ENCODE data around the gene ZC3H12C. TPM values are rescaled to one million over a fixed set of nuclear protein-coding genes. Genes with fewer than 3 reads are reported as not detected.
A peak's percentile ranks its signal among the peaks of the same experiment; 100 is the strongest.
"Not testable (repeated sequence)": the region's sequence is repeated elsewhere in the genome, so short reads cannot be mapped to it uniquely, and the experiment has no call there.

The ZC3H12C gene
- total RNA-seq: 18.0 TPM
- long read RNA-seq, partial matches to known transcripts: 0 of 3 reads
- long read RNA-seq, other reads (novel, unspliced or antisense): 3 of 3 reads

DNA sequence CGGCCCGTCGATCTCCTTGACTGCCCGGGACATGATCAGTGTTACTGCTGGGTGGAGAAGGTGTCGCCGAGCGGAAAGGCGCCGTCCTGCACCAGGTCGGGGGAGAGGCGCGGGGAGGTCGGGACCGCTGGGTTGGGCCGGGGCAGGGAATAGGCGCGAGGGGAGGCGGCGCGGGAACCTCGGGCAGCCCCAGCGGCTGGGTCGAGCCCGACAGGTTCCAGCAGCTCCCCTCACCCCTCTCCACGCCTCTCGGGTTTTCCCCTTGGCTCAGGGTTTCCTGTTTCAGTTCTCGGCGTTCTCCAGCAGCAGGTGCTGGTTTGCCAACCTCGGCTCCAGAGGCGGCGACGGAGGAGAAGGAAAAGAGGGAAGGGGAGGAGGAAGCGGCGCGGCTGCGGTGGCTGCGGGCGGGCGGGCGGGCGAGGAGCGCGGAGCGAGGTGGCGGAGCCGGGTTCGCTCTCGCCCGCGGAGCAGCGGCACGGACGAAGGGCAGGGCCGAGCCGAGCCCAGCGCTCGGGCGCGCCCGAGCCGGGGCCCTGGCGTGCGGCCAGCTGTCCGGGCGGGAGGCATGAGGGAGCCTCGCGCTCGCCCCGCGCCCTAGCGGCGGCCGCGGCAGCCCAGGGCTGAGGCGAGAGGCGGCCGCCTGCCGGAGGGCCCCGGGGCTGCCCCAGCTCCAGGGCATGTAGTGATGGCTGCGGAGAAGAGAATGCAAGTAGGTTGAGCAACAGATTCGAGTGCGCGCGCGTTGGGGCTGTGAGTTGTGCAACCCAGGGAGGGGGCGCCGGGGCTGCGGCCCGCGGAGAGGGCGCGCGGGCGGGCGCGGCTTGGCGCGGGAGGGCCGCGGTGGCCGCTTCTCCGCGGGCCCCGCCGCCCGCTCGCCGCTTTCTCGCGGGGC, at the start of gene ZC3H12C:
Gene ZC3H12C (plus strand): TSS at position 878 of the 892 bp plus-strand sequence. CDS start 20 bp downstream, outside the sequence.
- peak; percentile 90 for ATAC-seq
- intact Hi-C loops (cut with DNase I): loop anchor here (2.0 to 10.0 kb wide), 2 partner anchors 146 to 272 kb away; no protein-coding TSS in a partner anchor

DNA sequence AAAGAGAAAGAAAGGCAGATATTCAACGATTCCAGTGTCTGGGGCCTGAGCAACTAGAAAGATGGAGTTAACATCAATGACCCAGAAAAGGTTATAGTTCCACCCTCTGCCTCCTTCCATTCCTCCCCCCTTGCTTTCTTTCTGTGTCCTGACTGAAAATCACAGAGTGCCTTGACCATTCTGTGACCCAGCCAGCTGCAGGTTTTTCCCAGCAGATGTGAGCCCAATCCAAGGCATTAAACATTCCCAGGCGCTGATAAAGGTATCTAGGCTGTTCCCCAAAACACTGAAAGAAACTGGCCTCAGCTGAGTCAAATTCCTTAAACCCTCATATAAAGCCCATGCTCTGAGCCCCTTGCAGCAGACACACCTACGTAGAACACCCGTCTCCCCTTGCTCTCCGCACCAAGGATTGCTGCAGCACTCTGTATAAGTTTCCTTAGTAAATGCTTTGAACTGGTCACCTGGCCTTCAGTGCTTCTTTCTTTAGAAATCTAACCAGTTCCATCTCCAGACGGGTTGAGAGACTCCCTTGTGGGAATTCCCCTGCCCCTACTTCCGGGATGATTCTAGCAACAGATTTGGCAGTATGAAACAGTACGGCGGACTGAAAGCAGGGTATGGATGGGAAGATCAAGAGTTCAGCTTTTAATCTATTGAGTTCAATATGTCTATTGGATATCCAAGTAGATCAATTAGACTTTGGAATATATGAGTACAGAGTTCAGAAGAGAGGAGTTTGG, 48.8 kb upstream of the ZC3H12C start:
- DNase-seq (ENCODE audit: missing footprints): no peak
- no peak for ATAC-seq

More for the DNA sequence above, at the start of gene ZC3H12C:
- peak; percentile 88 for DNase-seq (ENCODE audit: missing footprints)

DNA sequence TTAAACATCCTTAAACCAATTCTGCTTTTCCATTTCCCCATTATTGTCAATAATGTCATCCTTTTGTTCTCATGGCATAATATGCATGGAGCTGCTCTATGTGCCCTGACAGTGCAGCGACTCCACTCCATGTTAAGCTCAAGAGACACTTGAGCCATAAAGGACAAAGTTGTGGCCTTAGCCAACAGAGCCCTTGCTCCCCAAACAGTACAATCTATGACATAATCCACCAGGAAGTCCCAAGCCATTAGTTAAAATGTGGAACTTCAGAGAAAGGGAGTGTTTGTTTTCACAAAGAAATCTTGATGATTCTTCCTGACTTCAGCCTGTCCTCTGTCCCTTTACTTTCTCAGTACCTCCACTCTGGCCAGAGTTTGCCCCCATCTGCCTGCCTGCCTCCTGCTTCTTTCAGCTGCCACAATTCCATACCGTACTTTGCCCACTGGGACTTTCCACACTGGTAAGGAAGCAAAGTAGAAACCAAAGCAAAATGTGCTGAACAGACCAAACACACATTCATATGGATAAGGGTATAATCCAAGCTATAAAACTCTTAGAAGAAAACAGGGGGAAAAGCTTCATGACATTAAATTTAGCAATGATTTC, 46.3 kb upstream of the ZC3H12C start:
- no peak for ATAC-seq
- no peak for DNase-seq (ENCODE audit: missing footprints)
- intact Hi-C loops (cut with DNase I): no loop called here

More for the DNA sequence above, 48.8 kb upstream of the ZC3H12C start:
- intact Hi-C loops (cut with DNase I): no loop called here

DNA sequence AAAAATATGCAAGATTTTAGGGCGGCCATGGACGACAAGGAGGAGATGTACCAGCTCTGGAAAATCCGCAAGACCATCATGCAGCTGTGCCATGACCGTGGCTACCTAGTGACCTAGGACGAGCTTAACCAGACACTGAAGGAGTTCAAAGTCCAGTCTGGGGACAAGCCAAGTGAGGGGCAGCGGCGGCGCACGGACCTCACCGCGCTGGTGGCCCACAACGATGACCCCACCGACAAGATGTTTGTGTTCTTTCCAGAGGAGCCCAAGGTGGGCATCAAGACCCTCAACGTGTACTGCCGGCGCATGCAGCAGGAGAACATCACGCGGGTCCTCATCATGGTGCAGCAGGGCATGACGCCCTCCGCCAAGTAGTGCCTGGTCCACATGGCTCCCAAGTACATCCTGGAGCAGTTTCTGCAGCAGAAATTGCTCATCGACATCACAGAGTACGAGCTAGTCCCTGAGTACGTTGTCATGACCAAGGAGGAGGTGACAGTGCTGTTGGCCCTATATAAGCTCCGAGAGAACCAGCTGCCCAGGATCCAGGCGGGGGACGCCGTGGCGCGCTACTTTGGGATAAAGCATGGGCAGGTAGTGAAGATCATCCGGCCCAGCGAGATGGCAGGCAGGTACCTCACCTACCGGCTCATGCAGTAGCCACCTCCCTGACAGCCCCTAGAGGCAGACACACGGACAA, 43.5 kb upstream of the ZC3H12C start:
- intact Hi-C loops (cut with DNase I): no loop called here
- ATAC-seq (no peak), DNase-seq (ENCODE audit: missing footprints) (peak; percentile 59)

DNA sequence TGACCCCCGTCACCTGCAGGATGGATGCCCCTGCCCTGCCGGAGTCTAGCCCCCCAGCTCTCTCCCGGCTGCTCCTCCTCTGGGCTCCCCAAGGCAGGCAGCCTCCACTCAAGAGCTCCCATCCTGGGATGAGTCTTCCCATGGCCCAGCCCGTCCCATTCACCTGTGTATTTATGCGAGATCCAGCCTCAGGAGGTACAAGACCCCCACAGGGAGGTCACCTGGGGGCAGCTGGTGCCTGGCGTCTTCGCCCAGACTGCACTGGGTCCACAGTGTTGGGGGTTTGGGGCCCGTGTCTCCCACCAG, 43.0 kb upstream of the ZC3H12C start:
- intact Hi-C loops (cut with DNase I): no loop called here
- ATAC-seq: no peak
- no peak for DNase-seq (ENCODE audit: missing footprints)

DNA sequence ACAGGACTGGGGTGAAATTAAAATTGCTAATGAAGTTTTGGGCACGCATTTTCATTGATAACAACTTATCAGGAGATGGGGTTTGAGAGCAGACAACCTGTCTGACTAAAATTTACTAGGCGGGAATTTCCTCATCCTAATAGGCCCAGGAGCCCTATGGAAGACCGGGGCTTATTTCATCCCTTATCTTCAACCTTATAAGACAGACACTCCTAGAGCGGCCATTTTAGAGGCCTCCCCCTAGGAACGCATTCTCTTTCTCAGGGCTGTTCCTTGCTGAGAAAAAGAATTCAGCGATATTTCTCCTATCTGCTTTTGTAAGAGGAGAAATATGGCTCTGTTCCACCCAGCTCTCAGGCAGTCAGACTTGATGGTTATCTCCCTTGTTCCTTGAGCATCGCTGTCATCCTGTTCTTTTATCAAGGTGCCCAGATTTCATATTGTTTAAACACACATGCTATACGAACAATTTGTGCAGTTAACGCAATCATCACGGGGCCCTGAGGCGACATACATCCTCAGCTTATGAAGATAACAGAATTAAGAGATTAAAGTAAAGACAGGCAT, 39.3 kb upstream of the ZC3H12C start:
- ATAC-seq (no peak), DNase-seq (ENCODE audit: missing footprints) (no peak)
- intact Hi-C loops (cut with DNase I): no loop called here

DNA sequence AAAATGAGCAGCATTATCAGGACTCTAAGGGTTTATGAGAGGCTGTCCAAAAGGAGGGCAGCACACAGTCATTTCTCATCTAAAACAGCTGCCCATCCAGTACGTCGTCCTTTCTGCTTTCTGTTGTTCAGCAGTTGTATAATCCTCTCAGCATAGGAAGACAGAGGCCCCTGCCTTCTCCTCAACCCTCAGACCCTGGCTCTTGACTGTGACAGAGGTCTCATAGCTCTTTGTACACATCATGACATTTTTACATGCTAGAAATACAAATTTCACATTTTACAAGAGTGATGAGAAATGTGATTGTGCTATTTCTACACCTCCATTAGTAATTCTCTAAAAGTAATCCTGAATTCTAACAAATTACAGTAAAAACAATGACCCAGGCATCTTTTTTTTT, 36.2 kb upstream of the ZC3H12C start:
- ATAC-seq (no peak), DNase-seq (ENCODE audit: missing footprints) (no peak)
- intact Hi-C loops (cut with DNase I): loop anchor here (2.0 kb wide), 1 partner anchor 68 kb away; no protein-coding TSS in a partner anchor

DNA sequence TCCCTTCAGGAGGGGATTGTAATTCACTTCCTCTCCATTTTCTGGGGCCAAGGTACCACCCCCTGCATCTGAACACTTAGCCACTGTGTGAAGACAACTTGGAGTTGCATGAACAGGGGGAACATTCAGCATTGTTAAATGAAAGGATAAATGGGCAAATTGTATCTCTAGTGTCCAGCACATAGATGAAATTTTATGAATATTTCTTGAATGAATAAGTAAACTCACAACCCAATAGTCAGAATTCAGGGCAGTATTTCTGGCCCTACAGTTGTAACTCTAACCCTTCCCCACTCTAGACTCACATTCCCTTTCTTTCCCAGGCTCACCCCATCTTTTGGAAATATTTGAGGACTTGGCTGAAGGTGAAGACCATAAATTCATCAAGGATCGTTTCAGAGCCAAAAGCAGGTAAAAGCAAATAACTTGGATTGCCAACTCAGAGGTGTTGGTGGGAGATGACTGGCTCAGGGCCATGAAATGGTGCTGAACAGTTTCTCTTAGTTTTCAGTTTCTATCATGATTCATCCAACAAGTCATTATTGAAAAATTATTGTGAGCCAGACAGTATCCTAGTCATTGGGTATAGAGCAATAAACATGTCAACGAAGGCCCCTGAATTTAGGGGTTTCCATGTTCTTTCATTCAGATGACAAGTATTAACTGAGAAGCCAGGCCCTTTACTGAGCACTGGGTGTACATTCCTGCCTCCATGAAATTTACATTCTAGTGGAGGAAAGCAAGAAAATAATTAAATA, 33.3 kb upstream of the ZC3H12C start:
- intact Hi-C loops (cut with DNase I): no loop called here
- DNase-seq (ENCODE audit: missing footprints) (no peak), ATAC-seq (no peak)

DNA sequence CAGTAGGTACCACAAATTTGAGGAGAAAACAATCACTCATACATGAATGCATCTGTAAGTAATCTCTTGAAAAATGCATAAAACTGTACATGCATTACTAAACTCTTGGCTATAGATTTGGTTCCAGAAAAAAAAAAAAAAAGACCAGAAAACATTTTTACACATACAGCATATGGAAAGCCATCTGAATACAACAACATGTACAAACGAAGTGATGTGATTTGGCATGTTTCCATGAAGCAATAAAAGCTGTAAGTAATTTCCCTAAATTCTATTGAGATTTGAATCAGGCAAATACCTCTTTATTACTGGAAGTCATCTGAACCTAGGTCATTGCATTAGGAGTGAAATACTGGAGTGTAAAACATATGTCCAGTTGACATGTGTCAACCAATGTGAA, 31.9 kb upstream of the ZC3H12C start:
- no peak for DNase-seq (ENCODE audit: missing footprints)
- no peak for ATAC-seq
- intact Hi-C loops (cut with DNase I): no loop called here

DNA sequence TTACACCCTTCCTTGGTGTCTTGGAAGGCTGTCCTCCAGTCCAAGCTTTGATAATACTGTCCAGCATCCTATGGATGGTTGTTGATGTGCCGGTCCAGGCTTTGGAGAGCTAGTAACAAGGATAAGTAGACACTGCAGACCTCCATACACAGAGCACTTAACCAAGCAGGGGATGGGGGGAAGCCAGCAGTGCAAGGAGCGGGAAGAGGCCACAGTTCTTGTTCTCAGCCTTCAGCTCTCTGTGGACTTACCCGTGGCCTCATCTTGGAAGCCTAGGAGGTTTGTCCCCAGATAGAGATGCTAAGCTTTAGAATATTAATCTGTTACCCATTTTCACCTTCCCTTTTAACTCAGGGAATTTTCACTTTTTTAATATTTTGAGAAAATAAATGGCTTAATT, 30.9 kb upstream of the ZC3H12C start:
- intact Hi-C loops (cut with DNase I): no loop called here
- DNase-seq (ENCODE audit: missing footprints) (no peak), ATAC-seq (no peak)

DNA sequence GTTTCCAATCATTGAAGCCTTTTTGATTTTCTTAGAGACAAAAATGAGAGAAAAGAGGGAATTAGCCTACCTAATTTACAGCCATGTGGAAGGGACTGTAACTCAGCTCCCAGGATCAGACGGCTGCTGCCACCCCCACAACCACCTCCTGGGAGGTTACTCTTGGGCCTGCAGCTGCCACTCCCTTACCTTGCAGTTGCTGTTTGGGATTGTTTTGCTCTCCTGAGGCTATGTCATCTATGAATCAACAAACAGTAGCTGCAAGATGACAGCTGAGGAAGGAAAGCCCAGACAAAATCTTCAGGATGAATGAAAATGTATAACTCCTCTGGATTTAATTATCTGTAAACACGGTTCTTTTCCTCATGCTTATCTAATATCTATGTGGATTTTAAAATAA, 28.0 kb upstream of the ZC3H12C start:
- intact Hi-C loops (cut with DNase I): no loop called here
- ATAC-seq (no peak), DNase-seq (ENCODE audit: missing footprints) (no peak)

DNA sequence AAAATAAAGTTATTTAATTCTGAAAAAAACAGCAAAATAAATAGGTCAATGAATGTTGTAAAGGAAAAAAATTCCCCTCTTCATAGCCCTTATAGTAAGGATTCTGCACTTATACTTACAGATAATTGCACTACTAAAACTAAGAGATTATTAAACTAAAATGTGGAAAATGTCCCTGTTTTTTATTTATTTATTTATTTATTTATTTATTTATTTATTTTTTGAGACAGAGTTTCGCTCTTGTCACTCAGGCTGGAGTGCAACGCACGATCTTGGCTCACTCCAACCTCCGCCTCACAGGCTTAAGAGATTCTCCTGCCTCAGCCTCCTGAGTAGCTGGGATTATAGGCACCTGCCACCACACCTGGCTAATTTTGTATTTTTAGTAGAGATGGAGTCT, 25.2 kb upstream of the ZC3H12C start:
- ATAC-seq; DNase-seq (ENCODE audit: missing footprints); intact Hi-C loops (cut with DNase I): not testable (repeated sequence)

DNA sequence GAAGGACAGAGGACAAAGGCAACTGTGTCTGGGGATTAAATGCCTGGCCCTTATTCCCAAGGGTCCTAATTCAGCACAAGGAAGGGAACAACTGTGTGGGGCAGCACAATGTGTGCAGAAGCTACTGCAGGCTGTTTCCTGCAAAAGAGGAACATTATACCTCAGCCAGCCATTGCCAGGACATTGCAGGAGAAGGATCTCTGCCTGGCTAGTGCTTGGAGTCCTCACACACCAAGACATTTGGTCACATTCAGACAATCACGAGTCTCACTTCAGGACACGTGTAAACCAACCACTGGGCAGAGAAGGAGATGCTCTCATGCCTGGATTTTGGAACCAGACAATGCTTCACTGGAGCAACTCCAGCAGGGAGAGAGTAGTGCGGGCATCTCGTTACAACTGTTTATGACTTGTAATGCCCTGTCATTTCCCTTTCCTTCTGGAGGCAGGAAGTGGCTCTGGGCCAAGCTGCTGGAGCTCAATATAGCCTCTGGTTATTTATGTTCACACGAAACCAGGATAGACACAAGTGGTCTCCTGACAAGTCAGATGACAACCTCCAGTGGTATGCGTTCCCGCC, 23.9 kb upstream of the ZC3H12C start:
- DNase-seq (ENCODE audit: missing footprints): peak; percentile 85
- intact Hi-C loops (cut with DNase I): no loop called here

DNA sequence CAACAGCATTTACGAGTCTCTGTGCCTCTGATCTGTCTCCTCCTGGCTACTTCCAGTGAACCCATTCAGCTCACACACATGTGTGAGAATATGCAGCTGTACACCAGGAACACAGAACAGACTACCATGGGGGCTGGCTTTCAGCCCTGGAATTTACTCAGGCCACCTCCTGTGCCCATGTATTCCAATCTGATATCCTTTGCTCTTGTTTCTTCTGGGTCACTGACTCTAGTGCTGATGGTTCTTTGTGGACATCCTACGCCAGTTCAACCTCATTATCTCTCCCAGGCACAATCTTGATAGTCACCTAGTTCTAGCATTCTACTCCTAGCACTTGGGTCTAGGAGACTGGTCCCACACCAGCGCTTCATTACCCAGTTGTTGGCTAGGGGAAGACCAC, 23.0 kb upstream of the ZC3H12C start:
- intact Hi-C loops (cut with DNase I): no loop called here
- no peak for DNase-seq (ENCODE audit: missing footprints)

More for the DNA sequence above, 23.9 kb upstream of the ZC3H12C start:
- ATAC-seq: peak; percentile 83

DNA sequence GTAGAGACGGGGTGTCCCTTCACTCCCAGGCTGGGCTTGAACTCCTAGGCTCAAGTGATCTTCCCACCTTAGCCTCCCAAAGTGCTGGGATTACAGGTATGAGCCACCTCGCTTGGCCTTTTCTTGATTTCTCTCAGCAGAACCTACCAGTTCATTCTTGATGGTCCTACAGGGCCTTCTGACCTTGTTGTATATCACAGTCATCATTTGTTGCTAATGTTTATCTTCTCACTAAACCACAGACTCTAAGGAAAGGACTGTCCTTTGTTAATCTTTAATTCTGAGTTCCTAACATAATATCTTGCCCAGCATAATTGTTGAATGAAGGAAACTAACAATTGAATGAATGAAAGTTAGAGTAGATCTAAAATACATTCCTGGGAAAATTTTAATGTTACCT, 22.0 kb upstream of the ZC3H12C start:
- no peak for DNase-seq (ENCODE audit: missing footprints)

More for the DNA sequence above, 23.0 kb upstream of the ZC3H12C start:
- no peak for ATAC-seq

DNA sequence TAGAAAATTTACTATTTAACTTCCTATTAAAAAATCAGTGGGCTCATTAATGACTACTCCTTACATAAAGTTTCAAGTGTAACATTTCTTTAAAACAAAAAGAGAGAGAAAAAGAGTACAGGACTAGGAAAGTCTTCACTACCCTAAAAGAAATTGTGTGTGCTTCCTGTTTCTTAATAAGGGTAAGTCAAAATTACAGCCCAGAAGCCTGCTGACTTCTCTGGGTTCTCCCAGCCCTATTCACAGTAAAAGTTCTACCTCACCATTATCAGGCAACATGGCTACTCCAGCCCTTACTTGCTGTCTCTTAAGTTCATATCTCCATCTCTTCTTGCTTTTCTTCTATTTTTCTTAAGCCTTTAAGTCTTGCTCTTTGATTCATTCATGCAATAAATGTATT, 20.3 kb upstream of the ZC3H12C start:
- intact Hi-C loops (cut with DNase I): no loop called here
- DNase-seq (ENCODE audit: missing footprints): no peak
- no peak for ATAC-seq

More for the DNA sequence above, 22.0 kb upstream of the ZC3H12C start:
- intact Hi-C loops (cut with DNase I): no loop called here
- ATAC-seq: no peak

DNA sequence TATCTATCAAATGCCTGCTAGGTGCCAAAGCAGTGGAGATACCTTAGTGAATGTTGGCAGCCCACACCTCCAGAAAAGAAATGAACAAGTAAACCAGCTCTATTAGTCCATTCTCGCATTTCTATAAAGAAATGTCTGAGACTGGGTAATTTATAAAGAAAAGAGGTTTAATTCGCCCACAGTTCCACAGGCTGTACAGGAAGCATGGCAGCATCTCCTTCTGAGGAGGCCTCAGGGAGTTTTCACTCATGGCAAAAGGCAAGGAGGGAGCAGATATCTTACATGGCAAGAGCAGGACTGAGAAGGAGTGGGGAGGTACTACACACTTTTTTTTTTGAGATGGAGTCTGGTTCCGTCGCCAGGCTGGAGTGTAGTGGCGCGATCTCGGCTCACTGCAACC, 18.7 kb upstream of the ZC3H12C start:
- intact Hi-C loops (cut with DNase I): no loop called here
- DNase-seq (ENCODE audit: missing footprints): no peak
- ATAC-seq: no peak
